SU-DHL-6 (cell line): Measurements from ENCODE around the gene C1S.

Experiments used
- CTCF ChIP-seq: fragments of 200-600 bp; sonication (generic); IDR thresholded peaks from one replicate; pipeline ENCODE4 v1.5.1; 2017; ENCODE audit warnings: antibody characterized with exemption, mild to moderate bottlenecking, low read length, moderate library complexity; ENCODE audit not compliant: insufficient read depth, poor library complexity, severe bottlenecking
- EZH2phosphoT487 ChIP-seq: fragments of 200-600 bp; sonication (generic), shearing (Covaris generic); conservative IDR thresholded peaks from 2 replicates; pipeline ENCODE4 v1.6.1; 2018; ENCODE audit warnings: mild to moderate bottlenecking, antibody characterized with exemption, low read length, moderate library complexity, mixed read lengths

DNA sequence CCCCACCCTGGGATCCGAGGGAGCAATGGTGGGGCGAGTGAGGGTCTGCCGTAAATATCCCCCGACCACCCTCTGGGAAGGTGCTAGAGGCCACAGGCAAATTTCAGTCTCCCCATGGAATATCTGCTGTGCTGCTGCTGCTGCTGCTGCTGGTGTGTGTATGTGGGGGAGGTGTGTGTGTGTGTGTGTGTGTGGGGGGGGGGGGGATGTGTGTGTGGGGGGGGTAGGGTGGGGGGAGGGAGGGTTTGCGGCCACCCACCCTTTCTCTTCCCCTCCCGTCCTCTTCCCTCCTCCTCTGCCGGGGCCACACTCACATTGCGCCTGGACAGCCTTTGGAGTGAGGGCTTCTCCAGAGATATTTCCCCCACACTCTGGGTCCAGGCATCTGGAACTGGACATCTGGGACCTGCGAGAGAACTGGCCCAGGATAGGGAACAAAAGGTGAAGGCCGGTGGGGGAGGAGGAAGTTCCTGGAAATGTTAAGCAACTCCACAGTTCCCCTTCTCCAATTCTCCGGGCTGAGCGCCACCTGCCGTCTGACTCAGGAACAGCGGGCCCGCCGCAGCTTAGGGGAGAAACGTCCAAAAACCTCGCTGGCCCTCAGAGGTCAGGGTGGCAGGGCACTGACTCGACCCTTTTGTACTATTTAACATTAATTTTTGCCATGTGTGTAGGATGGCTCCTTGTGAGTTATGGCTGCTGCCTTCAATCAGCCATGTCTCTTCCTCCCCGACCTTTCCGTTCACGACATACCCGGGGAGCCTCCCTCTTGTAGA, 48.5 kb downstream of the C1S start, which contains the start of gene C1RL:
- TF ChIP-seq CTCF (peak; percentile 89), EZH2phosphoT487 (no peak)
